Measurements from ENCODE around the gene S1PR2.

DNA sequence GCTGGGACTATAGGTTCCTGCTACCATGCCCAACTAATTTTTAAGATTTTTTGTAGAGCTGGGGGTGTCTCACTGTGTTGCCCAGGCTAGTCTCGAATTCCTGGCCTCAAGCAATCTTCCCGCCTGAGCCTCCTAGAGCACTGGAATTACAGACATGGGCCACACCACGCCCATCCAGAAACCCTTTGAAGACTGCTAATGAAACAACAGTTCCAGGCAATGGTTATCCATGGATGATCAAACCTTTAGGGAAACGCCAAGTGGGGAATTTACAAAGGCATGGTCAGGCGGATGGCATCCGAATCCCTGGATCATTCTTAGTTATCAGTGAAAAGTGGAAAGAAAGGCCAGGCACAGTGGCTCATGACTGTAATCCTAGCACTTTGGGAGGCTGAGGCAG, 19.4 kb downstream of the S1PR2 start:
- TF ChIP-seq, protein P1, sequence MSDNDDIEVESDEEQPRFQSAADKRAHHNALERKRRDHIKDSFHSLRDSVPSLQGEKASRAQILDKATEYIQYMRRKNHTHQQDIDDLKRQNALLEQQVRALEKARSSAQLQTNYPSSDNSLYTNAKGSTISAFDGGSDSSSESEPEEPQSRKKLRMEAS (IDR thresholded peaks at IDR 0.05; ENCODE audit: low read depth, low read length) = no peak
- TF ChIP-seq, protein P2, sequence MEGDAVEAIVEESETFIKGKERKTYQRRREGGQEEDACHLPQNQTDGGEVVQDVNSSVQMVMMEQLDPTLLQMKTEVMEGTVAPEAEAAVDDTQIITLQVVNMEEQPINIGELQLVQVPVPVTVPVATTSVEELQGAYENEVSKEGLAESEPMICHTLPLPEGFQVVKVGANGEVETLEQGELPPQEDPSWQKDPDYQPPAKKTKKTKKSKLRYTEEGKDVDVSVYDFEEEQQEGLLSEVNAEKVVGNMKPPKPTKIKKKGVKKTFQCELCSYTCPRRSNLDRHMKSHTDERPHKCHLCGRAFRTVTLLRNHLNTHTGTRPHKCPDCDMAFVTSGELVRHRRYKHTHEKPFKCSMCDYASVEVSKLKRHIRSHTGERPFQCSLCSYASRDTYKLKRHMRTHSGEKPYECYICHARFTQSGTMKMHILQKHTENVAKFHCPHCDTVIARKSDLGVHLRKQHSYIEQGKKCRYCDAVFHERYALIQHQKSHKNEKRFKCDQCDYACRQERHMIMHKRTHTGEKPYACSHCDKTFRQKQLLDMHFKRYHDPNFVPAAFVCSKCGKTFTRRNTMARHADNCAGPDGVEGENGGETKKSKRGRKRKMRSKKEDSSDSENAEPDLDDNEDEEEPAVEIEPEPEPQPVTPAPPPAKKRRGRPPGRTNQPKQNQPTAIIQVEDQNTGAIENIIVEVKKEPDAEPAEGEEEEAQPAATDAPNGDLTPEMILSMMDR (IDR thresholded peaks at IDR 0.05; ENCODE audit: low read depth, low read length) = no peak
